SH-SY5Y (cell line): ENCODE measurements around the gene PRKCG.

ENCODE experiments used
- GATA2 ChIP-seq: IDR thresholded peaks from 2 replicates; pipeline ENCODE4 v1.6.1; 2011; ENCODE audit warnings: mild to moderate bottlenecking, low read depth, low read length
- GATA3 ChIP-seq: IDR thresholded peaks from 2 replicates; pipeline ENCODE4 v1.6.1; 2011; ENCODE audit warnings: low read depth, mild to moderate bottlenecking, low read length, moderate library complexity

PRKCG gene

DNA sequence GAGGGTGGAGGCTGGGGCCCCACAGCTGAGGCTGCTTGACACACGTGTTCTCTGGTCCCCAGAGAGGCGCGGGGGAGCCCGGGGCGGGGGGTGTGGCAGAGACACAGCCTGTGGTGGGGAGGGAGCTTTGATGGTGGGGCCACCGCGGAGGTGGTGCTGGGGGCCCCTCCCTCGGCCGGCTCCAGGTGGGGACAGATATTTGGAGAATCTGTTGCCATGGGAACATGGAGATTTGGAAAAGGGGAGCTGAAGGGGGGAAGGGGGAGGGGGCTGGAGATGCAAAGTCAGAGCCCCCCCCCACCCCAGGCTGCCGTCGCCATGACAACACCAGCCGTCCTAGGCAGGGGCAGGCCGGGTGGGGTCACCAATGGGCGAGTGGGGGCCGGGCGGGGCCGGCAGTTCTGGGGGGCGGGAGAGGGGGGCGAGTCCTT, 1.2 kb downstream of the PRKCG start:
- TF ChIP-seq GATA2 (no peak), GATA3 (no peak)

DNA sequence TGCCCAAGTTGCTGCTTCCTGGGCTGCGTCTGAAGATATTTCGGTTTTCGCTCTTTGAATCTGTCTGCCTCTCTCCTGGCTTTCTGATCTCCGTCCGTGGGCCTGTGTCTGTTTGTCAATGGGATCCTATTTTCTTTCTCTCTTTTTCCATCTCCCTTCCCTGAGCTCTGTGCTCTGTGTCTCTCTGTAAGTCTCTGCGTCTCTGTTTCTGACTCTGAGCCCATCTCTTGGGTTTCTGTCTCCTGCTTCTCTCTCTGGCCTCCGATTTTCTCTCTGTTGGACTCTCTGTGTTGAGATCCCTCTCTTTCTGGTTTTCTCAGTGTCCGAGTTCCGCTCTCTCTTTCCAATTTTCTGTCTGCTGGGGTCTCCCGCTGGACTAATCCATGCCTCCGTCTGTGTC, 1.7 kb downstream of the PRKCG start:
- TF ChIP-seq GATA2, result no peak
- TF ChIP-seq GATA3, result no peak

- no peak for TF ChIP-seq GATA2
- TF ChIP-seq GATA3, result no peak
These were observed 2.3 kb downstream of the PRKCG start for GRCh38 chr19:53884256-53884655.

GRCh38 chr19:53885036-53885435, 3.0 kb downstream of the PRKCG start:
- TF ChIP-seq GATA3 (no peak), GATA2 (no peak)

DNA sequence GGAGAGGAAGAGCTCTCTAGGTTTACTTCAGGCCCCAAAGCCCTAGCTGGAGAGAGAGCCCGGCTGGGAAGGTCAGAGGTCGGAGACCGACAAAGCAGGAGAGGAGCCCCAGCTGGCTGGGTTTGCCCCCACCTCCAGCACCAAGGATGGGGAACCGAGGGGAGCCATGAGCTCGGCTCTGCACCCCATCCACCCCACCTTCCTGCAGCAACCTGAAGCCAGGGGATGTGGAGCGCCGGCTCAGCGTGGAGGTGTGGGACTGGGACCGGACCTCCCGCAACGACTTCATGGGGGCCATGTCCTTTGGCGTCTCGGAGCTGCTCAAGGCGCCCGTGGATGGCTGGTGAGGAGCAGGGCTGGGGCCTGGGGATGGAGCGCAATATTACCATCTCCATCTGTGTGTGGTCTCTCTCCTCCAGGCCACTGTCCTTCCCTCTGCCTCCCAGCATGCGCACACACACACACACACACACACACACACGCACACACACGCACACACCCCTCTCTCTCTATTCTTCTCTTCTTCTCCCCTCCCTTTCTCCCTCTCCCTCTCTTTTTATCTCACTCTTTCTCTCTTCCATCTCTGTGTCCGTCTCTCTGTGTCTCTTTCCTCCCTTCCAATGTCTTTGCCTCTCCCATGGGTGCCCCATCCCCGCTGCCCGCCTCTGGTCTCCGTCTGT, 10.4 kb downstream of the PRKCG start:
- no peak for TF ChIP-seq GATA2
- TF ChIP-seq GATA3, result no peak

DNA sequence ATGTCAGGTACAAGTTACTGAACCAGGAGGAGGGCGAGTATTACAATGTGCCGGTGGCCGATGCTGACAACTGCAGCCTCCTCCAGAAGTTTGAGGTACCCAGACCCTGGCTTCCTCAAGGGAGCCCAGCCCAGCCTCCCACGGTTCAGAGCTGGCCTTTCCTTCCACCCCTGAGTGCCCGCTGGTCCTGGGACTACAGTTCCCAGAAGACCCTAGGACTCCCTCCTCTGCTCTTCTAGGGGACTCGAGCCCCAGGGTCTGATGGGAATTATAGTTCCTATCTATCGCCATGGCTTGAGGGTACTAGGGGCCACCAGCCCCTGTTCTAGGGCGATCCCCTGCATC, 11.0 kb downstream of the PRKCG start:
- TF ChIP-seq GATA2, result no peak
- no peak for TF ChIP-seq GATA3

- no peak for TF ChIP-seq GATA2
These were observed 12.7 kb downstream of the PRKCG start for GRCh38 chr19:53894707-53895106.

DNA sequence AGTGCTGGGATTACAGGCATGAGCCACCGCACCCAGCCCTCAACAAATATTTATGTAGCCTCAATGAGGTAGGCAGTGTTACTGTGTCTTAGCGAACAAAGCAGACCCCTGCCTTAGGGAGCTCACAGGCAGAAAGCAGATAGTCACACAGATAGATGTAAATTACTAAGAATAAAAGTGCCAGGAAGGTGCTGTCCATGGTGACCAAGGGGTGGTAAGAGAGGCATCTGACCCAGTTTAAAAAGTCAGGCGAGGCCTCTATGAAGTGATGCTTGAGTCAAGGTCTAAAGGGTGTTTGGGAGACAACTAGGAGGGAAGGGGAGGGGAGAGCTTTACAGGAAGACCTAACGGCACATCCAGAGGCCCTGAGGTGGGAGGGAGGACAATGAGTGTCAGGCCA, 14.7 kb downstream of the PRKCG start:
- no peak for TF ChIP-seq GATA3
- TF ChIP-seq GATA2, result no peak

DNA sequence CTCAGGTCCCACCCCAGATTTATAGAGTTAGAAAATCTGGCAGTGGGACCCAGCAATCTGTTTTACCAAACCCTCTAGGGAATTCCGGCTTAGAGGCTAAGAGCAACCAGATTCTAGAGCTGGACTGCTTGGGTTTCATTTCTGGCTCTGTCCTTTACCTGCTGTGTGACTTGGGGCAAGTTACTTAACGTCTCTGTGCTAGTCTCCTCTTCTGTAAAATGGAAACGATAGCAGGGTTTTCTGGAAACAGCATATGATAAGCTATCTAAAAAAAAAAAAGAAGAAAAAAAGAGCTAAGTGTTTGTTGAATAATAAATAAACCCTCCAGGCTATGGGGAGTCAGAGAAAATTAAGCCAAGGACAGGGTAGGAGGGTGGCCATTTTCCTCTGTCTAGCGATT, 15.5 kb downstream of the PRKCG start:
- TF ChIP-seq GATA3, result no peak
- no peak for TF ChIP-seq GATA2

- TF ChIP-seq GATA3 (no peak), GATA2 (no peak)
These were observed 16.2 kb downstream of the PRKCG start for GRCh38 chr19:53898166-53898565.

- TF ChIP-seq GATA2 (no peak), GATA3 (no peak)
These were observed 16.8 kb downstream of the PRKCG start for GRCh38 chr19:53898636-53899341.

GRCh38 chr19:53900191-53900860, 18.3 kb downstream of the PRKCG start:
- TF ChIP-seq GATA2 (no peak), GATA3 (no peak)

GRCh38 chr19:53903055-53903680, 21.2 kb downstream of the PRKCG start:
- TF ChIP-seq GATA3 (no peak), GATA2 (no peak)

DNA sequence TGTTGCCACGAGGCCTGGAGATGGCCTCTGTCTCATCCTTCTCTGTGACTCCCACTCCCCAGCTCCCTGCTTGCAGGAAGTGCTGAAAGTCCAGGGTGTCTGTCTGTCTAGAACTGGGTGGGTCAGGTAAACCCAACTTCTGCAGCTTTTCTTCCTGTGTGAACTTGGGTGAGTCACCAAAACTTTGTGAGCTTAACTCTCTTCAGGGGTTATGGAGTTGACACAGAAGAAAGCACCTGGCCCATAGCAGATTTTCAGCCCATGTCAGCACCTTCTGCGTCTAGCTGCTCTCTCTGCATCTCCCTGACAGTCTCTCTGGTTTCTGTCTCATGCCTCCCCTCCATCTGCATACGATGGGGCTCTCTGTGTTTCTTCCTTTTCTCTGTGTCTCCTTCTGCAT, 22.9 kb downstream of the PRKCG start:
- TF ChIP-seq GATA3 (no peak), GATA2 (no peak)

DNA sequence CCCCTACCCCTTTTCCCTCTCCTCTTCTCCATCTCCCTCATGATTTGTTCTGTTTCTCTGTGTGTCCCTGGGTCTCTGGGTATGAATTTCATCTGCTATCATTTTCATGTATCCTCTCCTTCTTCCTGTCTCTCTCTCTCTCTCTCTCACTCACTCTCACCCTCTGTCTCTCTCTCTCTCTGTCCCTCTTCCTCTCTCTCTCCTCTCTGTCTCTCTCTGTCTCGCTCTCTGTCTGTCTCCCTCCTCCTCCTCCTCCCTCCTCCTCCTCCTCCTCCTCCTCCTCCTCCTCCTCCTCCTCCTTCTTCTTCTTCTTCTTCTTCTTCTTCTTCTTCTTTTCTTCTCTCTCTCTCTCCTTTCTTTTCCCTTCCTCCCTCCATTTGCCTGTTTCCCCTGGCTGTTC, 23.8 kb downstream of the PRKCG start:
- no peak for TF ChIP-seq GATA2
